Measurements from ENCODE around the gene PDIA4. TPM values are rescaled to one million over a fixed set of nuclear protein-coding genes. Genes with fewer than 3 reads are reported as not detected.

Gene PDIA4
- total RNA-seq, 1 donor from 2014 or later = 266 TPM

DNA sequence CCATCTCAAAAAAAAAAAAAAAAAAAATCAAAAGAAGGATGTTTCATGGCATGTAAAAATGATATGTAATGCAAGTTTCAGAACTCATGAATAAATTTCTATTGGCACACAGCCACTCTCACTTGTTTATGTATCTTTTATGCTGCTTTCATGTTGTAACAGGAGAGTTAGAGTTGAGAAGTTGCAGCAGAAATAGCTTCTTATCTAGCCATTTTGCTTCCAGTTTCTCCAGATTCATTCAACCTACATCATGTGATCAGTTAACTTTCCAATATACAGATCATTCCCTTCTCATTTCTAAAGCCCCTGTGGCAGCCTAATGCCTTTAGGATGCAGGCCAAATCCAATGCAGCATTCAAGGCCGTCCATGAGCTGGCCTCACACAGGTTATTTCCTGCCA lies 31.9 kb upstream of the PDIA4 start:
- H3K4me3 Mint-ChIP-seq (ENCODE audit: unreplicated experiment) = no peak overlapping the region
- Histone ChIP-seq H4K20me1 (ENCODE audit: insufficient read depth, low read length) (no peaks in the 10 kb centered on the region), H3K9me3 (ENCODE audit: insufficient read depth, low read depth, low read length) (no peaks in the 10 kb centered on the region), H3K27ac (ENCODE audit: low read depth, low read length) (no peak overlapping the region), H3K4me1 (ENCODE audit: insufficient read depth, low read length) (no peaks in the 10 kb centered on the region), H3K4me2 (ENCODE audit: low read length) (no peak overlapping the region), H3K9ac (ENCODE audit: low read length) (no peak overlapping the region), H3K79me2 (ENCODE audit: insufficient read depth, low read length) (no peaks in the 10 kb centered on the region), H3K36me3 (ENCODE audit: insufficient read depth, low read length) (no peaks in the 10 kb centered on the region), H2AFZ (ENCODE audit: low read depth, low read length) (no peak overlapping the region), H3K4me3 (ENCODE audit: insufficient read depth, low read depth, low read length) (no peak overlapping the region), H3K27me3 (ENCODE audit: insufficient read depth, low read length) (no peaks in the 10 kb centered on the region)
- DNase-seq (ENCODE audit: low read depth) (no peak), FAIRE-seq (no peak)
- H3K27me3 Mint-ChIP-seq (ENCODE audit: low read depth, unreplicated experiment) = no peaks in the 10 kb centered on the region
- H3K36me3 Mint-ChIP-seq (ENCODE audit: low read depth, unreplicated experiment) = no peaks in the 10 kb centered on the region
- H3K27ac Mint-ChIP-seq (ENCODE audit: unreplicated experiment) = no peak overlapping the region
- TF ChIP-seq, protein P1, sequence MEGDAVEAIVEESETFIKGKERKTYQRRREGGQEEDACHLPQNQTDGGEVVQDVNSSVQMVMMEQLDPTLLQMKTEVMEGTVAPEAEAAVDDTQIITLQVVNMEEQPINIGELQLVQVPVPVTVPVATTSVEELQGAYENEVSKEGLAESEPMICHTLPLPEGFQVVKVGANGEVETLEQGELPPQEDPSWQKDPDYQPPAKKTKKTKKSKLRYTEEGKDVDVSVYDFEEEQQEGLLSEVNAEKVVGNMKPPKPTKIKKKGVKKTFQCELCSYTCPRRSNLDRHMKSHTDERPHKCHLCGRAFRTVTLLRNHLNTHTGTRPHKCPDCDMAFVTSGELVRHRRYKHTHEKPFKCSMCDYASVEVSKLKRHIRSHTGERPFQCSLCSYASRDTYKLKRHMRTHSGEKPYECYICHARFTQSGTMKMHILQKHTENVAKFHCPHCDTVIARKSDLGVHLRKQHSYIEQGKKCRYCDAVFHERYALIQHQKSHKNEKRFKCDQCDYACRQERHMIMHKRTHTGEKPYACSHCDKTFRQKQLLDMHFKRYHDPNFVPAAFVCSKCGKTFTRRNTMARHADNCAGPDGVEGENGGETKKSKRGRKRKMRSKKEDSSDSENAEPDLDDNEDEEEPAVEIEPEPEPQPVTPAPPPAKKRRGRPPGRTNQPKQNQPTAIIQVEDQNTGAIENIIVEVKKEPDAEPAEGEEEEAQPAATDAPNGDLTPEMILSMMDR (IDR thresholded peaks at IDR 0.05; ENCODE audit: insufficient read depth, low read depth, low read length) = no peak
- TF ChIP-seq EZH2 (IDR thresholded peaks at IDR 0.05; ENCODE audit: insufficient read depth, low read length) = no peak
- peaks cover 1% of the 10 kb centered on the region for H3K4me1 Mint-ChIP-seq (ENCODE audit: low read depth, unreplicated experiment)
- peaks cover 7% of the 10 kb centered on the region for H3K9me3 Mint-ChIP-seq (ENCODE audit: unreplicated experiment)

DNA sequence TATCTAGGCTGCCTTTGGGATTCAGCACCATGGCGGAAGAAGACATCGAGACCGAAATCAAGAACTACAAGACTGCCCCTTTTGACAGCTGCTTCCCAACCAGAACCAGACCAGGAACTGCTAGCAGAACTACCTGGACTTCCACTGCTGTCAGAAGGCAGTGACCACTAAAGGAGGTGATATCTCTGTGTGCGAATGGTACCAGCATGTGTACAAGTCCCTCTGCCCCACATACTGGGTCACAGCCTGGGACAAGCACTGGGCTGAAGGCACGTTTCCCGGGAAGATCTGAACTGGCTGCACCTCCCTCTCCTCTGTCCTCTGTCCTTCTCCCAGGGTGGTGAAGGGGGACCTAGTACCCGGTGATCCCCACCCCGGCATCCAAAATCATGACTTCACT lies 25.6 kb upstream of the PDIA4 start:
- Mint-ChIP-seq H3K27ac (ENCODE audit: unreplicated experiment) (no peak overlapping the region), H3K4me1 (ENCODE audit: low read depth, unreplicated experiment) (peaks cover 2% of the 10 kb centered on the region), H3K36me3 (ENCODE audit: low read depth, unreplicated experiment) (no peaks in the 10 kb centered on the region), H3K27me3 (ENCODE audit: low read depth, unreplicated experiment) (no peaks in the 10 kb centered on the region), H3K9me3 (ENCODE audit: unreplicated experiment) (peaks cover 10% of the 10 kb centered on the region), H3K4me3 (ENCODE audit: unreplicated experiment) (no peak overlapping the region)
- Histone ChIP-seq H3K4me2 (ENCODE audit: low read length) (no peak overlapping the region), H3K9me3 (ENCODE audit: insufficient read depth, low read depth, low read length) (no peaks in the 10 kb centered on the region), H3K79me2 (ENCODE audit: insufficient read depth, low read length) (no peaks in the 10 kb centered on the region), H3K4me3 (ENCODE audit: insufficient read depth, low read depth, low read length) (no peak overlapping the region), H3K9ac (ENCODE audit: low read length) (no peak overlapping the region), H3K36me3 (ENCODE audit: insufficient read depth, low read length) (no peaks in the 10 kb centered on the region), H4K20me1 (ENCODE audit: insufficient read depth, low read length) (no peaks in the 10 kb centered on the region), H3K27me3 (ENCODE audit: insufficient read depth, low read length) (no peaks in the 10 kb centered on the region), H3K4me1 (ENCODE audit: insufficient read depth, low read length) (no peaks in the 10 kb centered on the region), H3K27ac (ENCODE audit: low read depth, low read length) (no peak overlapping the region), H2AFZ (ENCODE audit: low read depth, low read length) (no peak overlapping the region)
- TF ChIP-seq, protein P1 (IDR thresholded peaks at IDR 0.05; ENCODE audit: insufficient read depth, low read depth, low read length) = no peak
- TF ChIP-seq EZH2 (IDR thresholded peaks at IDR 0.05; ENCODE audit: insufficient read depth, low read length) = no peak
- no peak for FAIRE-seq
- no peak for DNase-seq (ENCODE audit: low read depth)

DNA sequence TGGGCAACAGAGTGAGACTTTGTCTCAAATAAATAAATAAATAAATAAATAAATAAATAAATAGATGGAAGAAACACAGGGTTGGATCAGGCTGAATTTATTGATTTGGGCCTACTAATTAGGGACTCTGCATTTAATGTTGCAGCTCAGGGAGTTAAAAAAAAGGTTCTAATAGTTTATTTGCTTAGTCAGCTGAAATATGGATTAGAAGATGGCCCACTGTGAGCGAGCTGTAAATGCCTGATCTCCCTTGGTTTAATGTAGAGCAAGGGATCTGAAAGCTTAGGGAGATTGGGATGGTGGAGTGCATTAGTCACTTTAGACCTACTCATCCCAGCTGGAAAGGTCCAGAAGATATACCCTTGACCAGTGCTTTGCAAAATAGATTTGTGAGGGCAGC lies 25.1 kb upstream of the PDIA4 start:
- no peaks in the 10 kb centered on the region for H3K4me1 ChIP-seq (ENCODE audit: insufficient read depth, low read length)
- Mint-ChIP-seq H3K27me3 (ENCODE audit: low read depth, unreplicated experiment) (no peaks in the 10 kb centered on the region), H3K9me3 (ENCODE audit: unreplicated experiment) (peaks cover 11% of the 10 kb centered on the region), H3K27ac (ENCODE audit: unreplicated experiment) (no peak overlapping the region), H3K4me1 (ENCODE audit: low read depth, unreplicated experiment) (peaks cover 2% of the 10 kb centered on the region), H3K4me3 (ENCODE audit: unreplicated experiment) (no peak overlapping the region), H3K36me3 (ENCODE audit: low read depth, unreplicated experiment) (no peaks in the 10 kb centered on the region)
- H3K79me2 ChIP-seq (ENCODE audit: insufficient read depth, low read length) = no peaks in the 10 kb centered on the region
- no peak overlapping the region for H3K9ac ChIP-seq (ENCODE audit: low read length)
- no peak overlapping the region for H3K4me2 ChIP-seq (ENCODE audit: low read length)
- DNase-seq (ENCODE audit: low read depth) (no peak), FAIRE-seq (no peak)
- no peaks in the 10 kb centered on the region for H3K9me3 ChIP-seq (ENCODE audit: insufficient read depth, low read depth, low read length)
- H3K4me3 ChIP-seq (ENCODE audit: insufficient read depth, low read depth, low read length) = no peak overlapping the region
- no peak overlapping the region for H3K27ac ChIP-seq (ENCODE audit: low read depth, low read length)
- no peak for TF ChIP-seq EZH2 (IDR thresholded peaks at IDR 0.05; ENCODE audit: insufficient read depth, low read length)
- TF ChIP-seq, protein P1 (IDR thresholded peaks at IDR 0.05; ENCODE audit: insufficient read depth, low read depth, low read length) = no peak
- H3K27me3 ChIP-seq (ENCODE audit: insufficient read depth, low read length) = no peaks in the 10 kb centered on the region
- no peak overlapping the region for H2AFZ ChIP-seq (ENCODE audit: low read depth, low read length)
- H3K36me3 ChIP-seq (ENCODE audit: insufficient read depth, low read length) = no peaks in the 10 kb centered on the region
- H4K20me1 ChIP-seq (ENCODE audit: insufficient read depth, low read length) = no peaks in the 10 kb centered on the region
